ENCODE measurements around the gene PLD4. TPM values are rescaled to one million over a fixed set of nuclear protein-coding genes. Genes with fewer than 3 reads are reported as not detected.

PLD4 gene
- total and polyA plus RNA-seq, 2 of the 8 experiments (the other 6 are each of a cell fraction or from before 2014, with no cell fraction given): 0.05 TPM; not detected in 1

- TF ChIP-seq RFX5 (IDR thresholded peaks at IDR 0.05; ENCODE audit: borderline replicate concordance, low read depth, low read length): no peak
- TF ChIP-seq CBX8 (IDR thresholded peaks at IDR 0.05; ENCODE audit: borderline replicate concordance, low read depth, low read length): no peak
- TF ChIP-seq SAP30 (IDR thresholded peaks at IDR 0.05; ENCODE audit: insufficient read depth, insufficient replicate concordance, low read length): no peak
- no peak for TF ChIP-seq KDM4A (IDR thresholded peaks at IDR 0.05; ENCODE audit: low read depth, low read length, severe bottlenecking)
Measured at GRCh38 chr14:104966981-104967385, 42.3 kb downstream of the PLD4 start (continued).

Measured in H1 (cell line).